A549 (cell line): ENCODE results near the gene TPRG1. TPM values are rescaled to one million over a fixed set of nuclear protein-coding genes. Genes with fewer than 3 reads are reported as not detected.

ENCODE experiments used
- ATAC-seq, 2 experiments: fragments of 200-7000 bp in 1 of 2; fragments of >200 bp in 1 of 2; cut with Nextera tagmentation in 1 of 2; cut with Tn5 transposase in 1 of 2; 3 replicates each; pipeline versions ENCODE4 v1.8.0 to v1.9.1; 2018 to 2020; ENCODE audit warnings: mild to moderate bottlenecking in 1 of 2, moderate library complexity in 1 of 2
- CTCF ChIA-PET: fragments of 300-600 bp; sonication (Branson Sonifier 250); formaldehyde crosslinking; extraction: SDS; loops from one replicate; lab custom pipeline; 2021; ENCODE audit warnings: antibody characterized with exemption, inconsistent platforms; lab: Yijun Ruan, JAX
- POLR2A ChIA-PET: fragments of 350-600 bp; formaldehyde crosslinking; extraction: SDS; loops from one replicate; lab custom pipeline; 2021; ENCODE audit warnings: antibody characterized with exemption, inconsistent platforms; lab: Yijun Ruan, JAX
- DNase-seq, 2 experiments: peaks; one replicate each; pipeline versions ENCODE4 v3.0.0 to v3.0.0-alpha.2; 2011 to 2016; ENCODE audit warnings: low read depth in 1 of 2, low spot score in 1 of 2
- FAIRE-seq: peaks from 2 replicates; lab custom pipeline; 2011; peaks lifted over from hg19 to GRCh38; lab: Jason Lieb, UNC
- H3K27ac ChIP-seq, 2 experiments: fragments of >200 bp; sonication (Bioruptor Twin); formaldehyde crosslinking; 3 replicates each; pipeline ENCODE4 v1.5.1; 2016 to 2017
- H3K4me1 ChIP-seq: fragments of >200 bp; sonication (Bioruptor Twin); formaldehyde crosslinking; 3 replicates; pipeline ENCODE4 v1.6.1; 2016
- H3K4me2 ChIP-seq: fragments of >200 bp; sonication (Bioruptor Twin); formaldehyde crosslinking; 3 replicates; pipeline ENCODE4 v1.6.1; 2016
- H3K4me3 ChIP-seq: fragments of >200 bp; sonication (Bioruptor Twin); formaldehyde crosslinking; 3 replicates; pipeline ENCODE4 v1.5.1; 2016
- H3K9me3 ChIP-seq: fragments of >200 bp; sonication (Bioruptor Twin); formaldehyde crosslinking; 3 replicates; pipeline ENCODE4 v1.6.1; 2016
- BCL3 ChIP-seq: fragments of >200 bp; sonication (Bioruptor Twin); formaldehyde crosslinking; IDR thresholded peaks from 3 replicates; pipeline ENCODE4 v1.6.1; 2016
- CBX2 ChIP-seq: fragments of 200-600 bp; sonication (generic); IDR thresholded peaks from 2 replicates; pipeline ENCODE4 v1.6.1; 2016; ENCODE audit warnings: low read depth, mild to moderate bottlenecking, borderline replicate concordance
- CHD2 ChIP-seq: fragments of 150-350 bp; IDR thresholded peaks from 2 replicates; pipeline ENCODE4 v1.6.1; 2014; ENCODE audit warnings: low read length; ENCODE audit not compliant: partially characterized antibody
- EHF ChIP-seq: fragments of 250-450 bp; sonication (Bioruptor Pico); IDR thresholded peaks from 2 replicates; pipeline ENCODE4 v1.5.0; 2020; ENCODE audit warnings: mild to moderate bottlenecking
- GATA3 ChIP-seq: IDR thresholded peaks from 2 replicates; pipeline ENCODE4 v1.6.1; 2012; ENCODE audit warnings: borderline replicate concordance
- HDAC2 ChIP-seq: fragments of 200-600 bp; sonication (generic); IDR thresholded peaks from 2 replicates; pipeline ENCODE4 v1.6.1; 2016
- HEYL ChIP-seq: fragments of 250-450 bp; sonication (Bioruptor Pico); IDR thresholded peaks from 2 replicates; pipeline ENCODE4 v1.8.0; 2021; ENCODE audit warnings: mild to moderate bottlenecking, moderate library complexity
- JUNB ChIP-seq: fragments of >200 bp; sonication (Bioruptor Twin); formaldehyde crosslinking; IDR thresholded peaks from 2 replicates; pipeline ENCODE4 v1.6.1; 2016
- KDM5A ChIP-seq: fragments of 200-600 bp; sonication (generic); IDR thresholded peaks from 2 replicates; pipeline ENCODE4 v1.6.1; 2016; ENCODE audit warnings: antibody characterized with exemption, mild to moderate bottlenecking
- MAFK ChIP-seq: fragments of 450-650 bp; IDR thresholded peaks from 2 replicates; pipeline ENCODE4 v1.6.1; 2014; ENCODE audit not compliant: partially characterized antibody
- MAZ ChIP-seq: fragments of 150-350 bp; IDR thresholded peaks from 2 replicates; pipeline ENCODE4 v1.6.1; 2014; ENCODE audit warnings: antibody characterized with exemption, low read depth, low read length, borderline replicate concordance
- MYC ChIP-seq: IDR thresholded peaks from 2 replicates; pipeline ENCODE4 v1.6.1; 2012; ENCODE audit warnings: mild to moderate bottlenecking, inconsistent platforms, low read length, improper control_type of control experiment, borderline replicate concordance
- NFE2L2 ChIP-seq: fragments of 150-350 bp; conservative IDR thresholded peaks from 2 replicates; pipeline ENCODE4 v1.6.1; 2014; ENCODE audit warnings: low read length
- NR3C1 ChIP-seq: fragments of >200 bp; sonication (Bioruptor Twin); formaldehyde crosslinking; IDR thresholded peaks from 3 replicates; pipeline ENCODE4 v1.6.1; 2017
- RAD21 ChIP-seq, 2 experiments: fragments of >200 bp in 1 of 2; sonication (Bioruptor Twin) in 1 of 2; formaldehyde crosslinking in 1 of 2; IDR thresholded peaks in 1 of 2; conservative IDR thresholded peaks in 1 of 2; 2 replicates in 1 of 2; 3 replicates in 1 of 2; pipeline ENCODE4 v1.6.1; 2012 to 2018; ENCODE audit warnings: inconsistent platforms in 1 of 2
- RFX5 ChIP-seq: fragments of 450-650 bp; IDR thresholded peaks from 2 replicates; pipeline ENCODE4 v1.7.1; 2014; ENCODE audit warnings: antibody characterized with exemption, mild to moderate bottlenecking, moderate library complexity
- RNF2 ChIP-seq: fragments of 200-600 bp; sonication (generic); IDR thresholded peaks from 2 replicates; pipeline ENCODE4 v1.6.1; 2016; ENCODE audit warnings: low read depth, mild to moderate bottlenecking, antibody characterized with exemption, moderate library complexity, borderline replicate concordance
- SMC3 ChIP-seq: fragments of >200 bp; sonication (Bioruptor Twin); formaldehyde crosslinking; IDR thresholded peaks from 3 replicates; pipeline ENCODE4 v1.6.1; 2018; ENCODE audit warnings: inconsistent platforms
- ZC3H11A ChIP-seq: fragments of 450-650 bp; IDR thresholded peaks from 2 replicates; pipeline ENCODE4 v1.6.1; 2014; ENCODE audit warnings: antibody characterized with exemption, mild to moderate bottlenecking
- WGBS: methylation state at CpG from one replicate; pipeline ENCODE4 v1.1.6; 2017; ENCODE audit errors: missing lambda C conversion rate; 5-methylcytosine and 5-hydroxymethylcytosine counted together
- polyA plus RNA-seq, 4 experiments: library from polyadenylated mRNA; depleted of rRNA in 3 of 4; stranded (reverse); fragments of >200 nt; fragmentation: RNase III in 1 of 4; extraction: RNeasy Plus Mini Kit Qiagen cat#74134 plus additional on column Dnase treatment in 1 of 4; gene quantifications; 2 replicates in 3 of 4; 3 replicates in 1 of 4; pipeline ENCODE4 v1.2.3, GENCODE V29; 2011 to 2017
- TF ChIP-seq, protein P1 (sequence below): IDR thresholded peaks from 2 replicates; pipeline ENCODE4 v1.6.1; 2012
- TF ChIP-seq, protein P2 (sequence below): fragments of >200 bp; sonication (Bioruptor Twin); formaldehyde crosslinking; IDR thresholded peaks from 2 replicates; pipeline ENCODE4 v1.6.1; 2016
- TF ChIP-seq, protein P3 (sequence below): fragments of 250-450 bp; sonication (Bioruptor Pico); IDR thresholded peaks from 2 replicates; pipeline ENCODE4 v1.5.0; 2020; ENCODE audit warnings: low read depth, mild to moderate bottlenecking, moderate library complexity

The TPRG1 gene
- polyA plus RNA-seq, 2 of the 4 experiments (the other 2 are of a cell fraction) = 0.21 to 1.1 TPM

DNA sequence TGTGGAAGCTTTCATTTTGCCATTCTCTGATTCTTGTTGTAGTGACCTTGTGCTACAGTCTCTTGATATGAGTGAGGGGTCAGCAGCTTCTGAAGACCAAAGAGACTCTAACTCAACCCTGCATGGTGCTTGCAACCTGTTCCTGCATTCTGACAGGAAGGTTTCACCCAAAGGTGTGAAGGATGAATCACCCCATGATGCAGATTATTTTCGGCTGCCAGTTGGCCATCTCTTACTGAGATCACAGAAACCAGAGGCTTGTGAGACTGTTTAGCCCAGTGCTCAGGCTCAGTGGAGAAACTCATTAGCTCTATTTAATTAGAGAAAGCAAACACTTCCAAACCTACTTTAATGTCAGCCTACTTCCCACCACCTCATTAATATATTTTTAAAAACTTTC is 29.2 kb upstream of the TPRG1 start:
- no peak overlapping the region for H3K27ac ChIP-seq
- no peak for ATAC-seq

DNA sequence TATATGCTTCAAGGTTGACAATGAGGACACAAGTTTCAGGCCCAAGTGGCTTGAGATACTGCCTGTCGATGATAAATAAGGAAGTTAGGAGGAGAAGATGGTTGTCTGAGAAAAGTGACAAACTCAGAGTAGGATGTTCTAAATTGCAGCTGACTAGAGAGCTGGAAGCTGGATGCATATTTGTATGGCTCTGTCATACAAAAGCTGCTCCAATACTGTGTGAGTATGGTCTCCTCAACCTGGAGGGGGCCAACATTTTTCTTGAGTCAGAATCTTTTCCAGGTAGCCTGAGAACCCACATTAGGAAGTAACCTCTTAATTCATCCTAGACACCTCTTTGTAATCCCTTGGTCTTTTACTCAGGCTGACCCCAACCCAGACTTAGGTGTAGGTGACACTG is 28.4 kb upstream of the TPRG1 start:
- CTCF ChIA-PET = interaction anchor here (0.7 to 5.4 kb wide), 5 partner anchors 8 to 1528 kb away, joined by 3 to 40 read pairs (median 4); no protein-coding TSS in a partner anchor
- H3K4me1 ChIP-seq = peaks cover 6% of the 10 kb centered on the region; the same call in 1 of the 3 replicates

More for the DNA sequence above, 29.2 kb upstream of the TPRG1 start:
- no peak overlapping the region for H3K4me2 ChIP-seq
- ChIA-PET CTCF (interaction anchor here (4.5 to 5.4 kb wide), 2 partner anchors 187 to 1403 kb away, joined by 23 to 40 read pairs; no protein-coding TSS in a partner anchor), POLR2A (no interaction called here)
- DNase-seq (no peak), FAIRE-seq (no peak)
- WGBS = 86% methylated on average over 1 of the region's 1 CpG
- TF ChIP-seq CHD2 (no peak), MAZ (no peak), CBX2 (no peak), RNF2 (no peak), SMC3 (no peak), NFE2L2 (no peak)
- no peaks in the 10 kb centered on the region for H3K9me3 ChIP-seq
- no peak overlapping the region for H3K4me3 ChIP-seq
- peaks cover 2% of the 10 kb centered on the region; the same call in 1 of the 3 replicates for H3K4me1 ChIP-seq

DNA sequence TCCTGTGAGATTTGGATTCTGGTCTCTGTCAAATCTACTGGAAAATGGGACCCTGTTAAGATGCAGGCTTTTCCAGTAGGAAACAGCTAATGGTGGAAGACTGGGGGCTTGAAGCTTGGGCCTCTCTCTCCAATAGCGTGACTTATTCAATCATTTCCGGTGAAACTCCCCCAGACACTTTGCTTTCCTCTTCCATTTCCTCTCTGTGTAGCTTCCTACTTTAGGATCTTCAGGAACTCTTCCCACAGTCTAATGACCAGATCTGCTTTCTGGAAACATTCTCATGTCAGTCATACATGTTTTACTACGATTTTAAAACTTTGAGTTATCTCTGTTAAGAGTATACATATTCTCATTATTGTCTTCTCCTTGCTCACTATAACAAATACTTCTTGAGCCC is 28.0 kb upstream of the TPRG1 start:
- DNase-seq (no peak), ATAC-seq (no peak), FAIRE-seq (no peak)
- Histone ChIP-seq H3K4me3 (no peak overlapping the region), H3K4me1 (peaks cover 6% of the 10 kb centered on the region; the same call in 1 of the 3 replicates), H3K4me2 (no peak overlapping the region), H3K27ac (no peak overlapping the region), H3K9me3 (no peaks in the 10 kb centered on the region)
- CTCF ChIA-PET = interaction anchor here (0.6 to 5.4 kb wide), 6 partner anchors 9 to 1528 kb away, joined by 3 to 40 read pairs (median 4); no protein-coding TSS in a partner anchor
- 71% methylated on average over 3 of the region's 3 CpGs for WGBS
- POLR2A ChIA-PET = no interaction called here
- no peak for TF ChIP-seq KDM5A
- TF ChIP-seq GATA3 = no peak
- TF ChIP-seq RAD21 (conservative IDR thresholded peaks at IDR 0.05 in 1 of 2, IDR thresholded peaks at IDR 0.05 in 1 of 2) = no peak
- TF ChIP-seq, protein P1, sequence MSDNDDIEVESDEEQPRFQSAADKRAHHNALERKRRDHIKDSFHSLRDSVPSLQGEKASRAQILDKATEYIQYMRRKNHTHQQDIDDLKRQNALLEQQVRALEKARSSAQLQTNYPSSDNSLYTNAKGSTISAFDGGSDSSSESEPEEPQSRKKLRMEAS = no peak
- no peak for TF ChIP-seq RFX5
- no peak for TF ChIP-seq MAFK
- TF ChIP-seq, protein P2, sequence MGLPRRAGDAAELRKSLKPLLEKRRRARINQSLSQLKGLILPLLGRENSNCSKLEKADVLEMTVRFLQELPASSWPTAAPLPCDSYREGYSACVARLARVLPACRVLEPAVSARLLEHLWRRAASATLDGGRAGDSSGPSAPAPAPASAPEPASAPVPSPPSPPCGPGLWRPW = no peak
- TF ChIP-seq BCL3 = no peak
- TF ChIP-seq, protein P3, sequence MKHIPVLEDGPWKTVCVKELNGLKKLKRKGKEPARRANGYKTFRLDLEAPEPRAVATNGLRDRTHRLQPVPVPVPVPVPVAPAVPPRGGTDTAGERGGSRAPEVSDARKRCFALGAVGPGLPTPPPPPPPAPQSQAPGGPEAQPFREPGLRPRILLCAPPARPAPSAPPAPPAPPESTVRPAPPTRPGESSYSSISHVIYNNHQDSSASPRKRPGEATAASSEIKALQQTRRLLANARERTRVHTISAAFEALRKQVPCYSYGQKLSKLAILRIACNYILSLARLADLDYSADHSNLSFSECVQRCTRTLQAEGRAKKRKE (CRISPR knock-in tag) = no peak
- no peak for TF ChIP-seq JUNB
- TF ChIP-seq NR3C1 = no peak
- no peak for TF ChIP-seq HDAC2
- TF ChIP-seq ZC3H11A = no peak
- TF ChIP-seq HEYL (CRISPR knock-in tag) = no peak

More for the DNA sequence above, 28.4 kb upstream of the TPRG1 start:
- WGBS = 67% methylated on average over 1 of the region's 1 CpG
- DNase-seq (no peak), FAIRE-seq (no peak), ATAC-seq (no peak)
- Histone ChIP-seq H3K27ac (no peak overlapping the region), H3K9me3 (no peaks in the 10 kb centered on the region), H3K4me2 (no peak overlapping the region), H3K4me3 (no peak overlapping the region)
- POLR2A ChIA-PET = no interaction called here
- TF ChIP-seq MYC (no peak), RFX5 (no peak), EHF (CRISPR knock-in tag) (no peak)
